Activated CD4-positive, alpha-beta T cell treated with anti-CD3 and anti-CD28 coated beads, Interleukin-10, Interleukin-2, amounts not matched to agents 100 ng/mL and 50 ng/mL, durations not matched to agents 16 hours and 8 hours (primary cell): ENCODE results near the gene RNF144A.
A peak's percentile ranks its signal among the peaks of the same experiment; 100 is the strongest.

Experiments used
- DNase-seq: peaks from one replicate; pipeline ENCODE4 v3.0.0-alpha.2; 2020

RNF144A gene

DNA sequence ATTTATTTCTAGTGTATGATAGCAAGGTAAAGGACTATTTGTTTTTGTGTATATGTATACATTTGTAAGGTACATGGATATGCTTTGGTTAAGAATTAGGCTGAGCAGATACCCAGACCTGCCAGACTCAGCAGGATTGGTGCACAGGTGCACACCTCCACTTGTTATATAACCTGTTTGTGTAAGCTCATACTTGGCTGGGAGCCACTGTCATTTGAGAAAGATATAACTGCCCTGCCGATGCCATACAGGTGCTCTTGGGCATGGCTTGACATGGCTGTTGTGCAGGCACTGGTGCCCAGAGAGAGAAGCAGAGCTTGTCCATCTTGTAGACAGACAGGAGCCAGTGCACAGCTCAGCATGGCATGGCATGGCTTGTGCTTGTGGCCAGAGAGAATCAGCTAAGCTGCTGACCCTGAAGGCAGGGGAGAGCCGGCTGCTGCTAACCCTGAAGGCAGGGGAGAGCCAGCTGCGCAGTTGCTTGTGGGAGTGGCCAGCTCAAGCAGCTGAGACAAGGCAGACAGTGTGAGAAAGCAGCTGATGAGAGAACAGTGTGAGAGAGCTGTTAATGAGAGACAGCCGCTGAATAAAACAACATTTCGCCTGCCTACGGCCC lies 136.5 kb downstream of the RNF144A start:
- no peak for DNase-seq

DNA sequence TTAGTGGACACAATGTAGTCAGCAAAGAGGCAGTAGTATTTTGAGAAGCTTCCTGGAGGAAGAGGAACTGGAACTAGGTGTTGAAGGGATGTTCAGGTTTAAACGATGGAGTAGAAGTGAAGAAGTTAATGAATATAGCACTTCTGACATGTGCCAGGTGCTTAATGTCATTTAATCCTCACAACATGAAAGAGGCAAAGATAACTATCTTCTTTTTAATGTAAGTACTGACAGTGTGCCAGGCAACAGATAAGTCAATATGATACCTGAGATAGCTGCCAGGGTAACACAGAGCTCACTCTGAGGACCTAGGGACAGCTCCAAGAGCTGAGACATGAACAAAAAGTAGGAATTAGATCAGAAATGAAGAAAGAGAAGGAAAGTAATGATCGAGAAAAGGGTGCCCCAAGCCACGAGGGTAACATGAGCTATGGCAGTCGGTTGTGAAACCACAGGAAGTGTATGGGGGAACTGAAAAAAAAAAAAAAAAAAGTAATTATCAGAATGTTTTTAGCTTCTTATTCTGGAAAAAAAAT lies 140.7 kb downstream of the RNF144A start:
- peak; percentile 10 for DNase-seq

DNA sequence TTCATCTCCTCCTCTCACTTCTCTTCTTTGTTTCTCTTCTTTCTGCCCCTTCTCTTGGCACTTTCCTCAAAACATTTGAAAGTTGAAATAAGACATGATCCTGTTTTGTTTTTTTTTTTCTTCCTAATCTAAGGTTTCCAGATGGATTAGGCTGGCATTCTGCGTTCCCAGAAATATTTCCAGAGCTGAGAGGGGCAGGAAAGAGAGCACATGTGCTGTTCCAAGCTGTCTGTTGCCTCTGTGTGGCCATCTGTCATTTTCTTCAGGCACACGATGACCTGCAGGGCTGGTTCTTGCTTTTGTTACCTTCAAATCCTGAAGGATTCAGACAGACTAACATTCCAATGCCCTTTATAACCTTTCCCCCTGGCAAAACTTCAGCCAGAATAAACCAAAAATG lies 142.9 kb downstream of the RNF144A start:
- no peak for DNase-seq

DNA sequence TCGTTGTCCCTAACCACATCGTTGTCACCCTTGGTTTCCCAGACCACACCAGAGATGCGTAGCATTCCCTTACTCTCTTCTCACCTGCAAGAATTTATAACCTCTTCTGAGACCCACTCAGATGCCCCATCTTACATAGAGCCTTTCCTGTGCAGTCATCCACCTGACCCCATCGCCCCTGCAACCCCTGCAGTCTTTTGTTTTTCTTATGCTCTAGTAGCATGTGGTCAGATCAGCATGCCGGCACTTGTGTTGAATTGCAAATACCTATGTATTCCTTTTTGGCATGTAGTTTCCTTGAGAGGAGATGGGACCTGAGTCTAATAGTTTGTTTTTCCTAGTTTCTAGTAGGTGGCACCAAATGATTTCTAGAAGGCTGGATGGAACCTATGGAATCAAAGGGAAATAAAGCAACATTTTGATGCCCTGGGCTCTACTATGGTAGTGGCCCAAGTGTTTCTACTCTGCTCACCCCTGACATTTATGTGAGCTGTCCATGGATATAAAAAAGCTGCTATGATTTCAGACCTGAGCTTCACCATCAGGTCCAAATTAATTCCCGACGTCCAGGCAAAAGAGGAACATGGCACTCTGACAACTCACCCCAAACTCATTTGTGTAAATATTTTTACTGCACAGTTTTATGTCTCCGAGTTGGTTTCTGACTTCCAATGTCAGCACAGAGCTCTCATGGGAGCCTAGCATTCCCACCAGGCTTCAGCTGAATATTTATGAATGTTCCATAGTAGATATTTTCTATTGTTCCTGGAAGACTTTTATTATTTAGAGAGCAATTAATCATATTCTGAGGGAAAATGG lies 143.6 kb downstream of the RNF144A start:
- DNase-seq, result no peak

DNA sequence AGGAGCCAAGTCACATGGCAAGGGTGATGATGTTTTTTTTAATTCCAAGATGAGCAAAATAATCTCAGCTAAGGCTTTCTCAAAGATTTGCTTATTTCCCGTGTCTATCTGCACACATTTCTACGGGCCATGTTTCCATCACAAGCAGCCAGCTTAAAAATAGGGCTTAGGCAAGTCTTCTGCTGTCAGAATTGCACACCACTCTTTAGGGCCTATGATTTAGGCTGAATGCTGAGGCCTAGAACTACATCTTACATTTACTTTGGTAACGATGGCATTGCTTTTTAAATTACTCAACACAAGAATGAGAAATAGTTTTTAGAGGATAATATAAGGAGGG lies 144.2 kb downstream of the RNF144A start:
- DNase-seq, result no peak

DNA sequence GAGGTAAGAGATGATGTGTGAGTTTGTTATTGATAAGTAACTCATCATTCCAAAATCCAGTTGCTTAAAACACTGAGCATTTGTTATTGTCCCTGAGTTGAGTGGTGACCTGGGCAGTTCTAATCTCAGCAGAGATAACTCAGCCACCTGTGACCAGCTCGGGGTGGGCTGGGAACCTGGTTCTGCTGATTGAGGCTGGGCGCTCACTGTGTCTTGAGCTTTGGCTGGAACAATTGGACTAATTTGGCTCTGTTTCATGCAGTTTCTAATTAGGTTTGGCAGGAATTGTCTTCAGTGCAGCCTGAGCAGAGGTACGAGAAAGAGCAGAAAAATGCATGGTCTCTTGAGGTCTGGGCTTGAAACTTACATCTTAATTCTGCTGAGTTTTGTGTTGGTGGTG lies 144.7 kb downstream of the RNF144A start:
- DNase-seq, result no peak

DNA sequence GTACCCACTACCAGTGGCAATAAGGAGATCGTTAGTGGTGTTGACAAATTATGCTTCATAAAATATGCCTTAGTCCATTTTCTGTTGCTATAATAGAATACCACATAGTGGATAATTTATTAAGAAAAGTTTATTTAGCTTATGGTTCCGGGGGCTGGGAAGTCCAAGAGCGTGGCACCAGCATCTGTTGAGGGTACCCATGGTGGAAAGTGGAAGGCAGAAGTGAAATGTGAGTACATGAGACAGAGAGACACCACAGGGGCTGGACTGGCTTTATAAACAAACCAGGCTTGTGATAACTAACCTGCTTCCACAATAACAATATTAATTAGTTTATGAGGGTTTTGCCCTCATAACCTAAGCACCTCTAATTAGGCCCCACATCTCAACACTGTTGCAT lies 146.6 kb downstream of the RNF144A start:
- no peak for DNase-seq

DNA sequence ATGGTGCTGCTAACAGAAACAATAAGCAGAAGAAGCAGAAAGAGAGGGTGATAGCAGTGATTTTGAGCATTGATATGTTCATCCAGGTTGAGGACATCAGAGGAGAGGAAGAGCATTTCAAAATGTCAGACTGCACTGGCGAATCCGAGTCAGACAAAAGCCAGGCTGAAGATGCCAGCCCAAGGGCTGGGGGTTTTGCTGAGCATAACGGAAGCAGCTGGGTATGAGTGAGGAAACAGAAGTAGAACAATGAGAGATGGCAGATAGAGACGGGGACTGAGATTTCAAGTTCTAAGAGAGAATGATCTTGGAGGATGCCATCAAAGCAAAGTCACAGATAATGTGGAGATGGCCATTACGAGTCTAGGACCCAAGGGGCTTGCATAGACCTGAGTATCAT lies 151.2 kb downstream of the RNF144A start:
- DNase-seq, result no peak

DNA sequence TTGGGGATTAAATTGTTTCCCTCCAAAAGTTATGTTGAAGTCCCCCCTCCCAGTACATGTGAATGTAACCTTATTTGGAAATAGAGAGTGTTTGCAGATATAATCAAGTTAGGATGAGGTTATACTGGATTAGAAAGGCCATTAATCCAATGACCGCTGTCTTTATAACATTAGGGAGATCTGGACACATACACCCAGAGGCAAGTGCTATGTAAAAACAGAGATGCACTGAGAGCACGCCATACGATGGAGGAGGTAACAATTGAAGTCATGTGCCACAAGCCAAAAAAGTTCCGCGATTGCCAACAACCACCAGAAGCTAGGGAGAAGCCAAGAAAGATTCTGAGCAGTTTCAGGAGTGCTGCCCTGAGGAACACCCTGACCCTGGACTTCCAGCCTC lies 153.3 kb downstream of the RNF144A start:
- DNase-seq, result no peak

DNA sequence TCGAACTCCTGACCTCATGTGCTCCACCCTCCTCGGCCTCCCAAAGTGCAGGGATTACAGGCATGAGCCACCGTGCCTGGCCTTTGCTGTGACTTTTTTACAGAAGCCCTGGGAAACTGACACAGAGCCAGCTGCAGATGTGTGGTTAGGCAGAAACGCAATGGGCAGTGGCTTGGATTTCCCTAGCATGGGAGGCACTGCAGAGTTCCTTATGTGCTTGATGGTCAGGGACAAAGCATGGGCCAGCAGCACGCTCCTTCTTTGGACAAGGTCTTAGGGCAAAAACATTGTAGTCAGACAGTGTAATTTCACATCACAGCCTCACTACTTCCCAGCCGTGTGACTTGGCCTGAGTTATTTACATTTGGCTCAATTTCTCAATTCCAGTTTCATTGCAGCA lies 153.9 kb downstream of the RNF144A start:
- no peak for DNase-seq

DNA sequence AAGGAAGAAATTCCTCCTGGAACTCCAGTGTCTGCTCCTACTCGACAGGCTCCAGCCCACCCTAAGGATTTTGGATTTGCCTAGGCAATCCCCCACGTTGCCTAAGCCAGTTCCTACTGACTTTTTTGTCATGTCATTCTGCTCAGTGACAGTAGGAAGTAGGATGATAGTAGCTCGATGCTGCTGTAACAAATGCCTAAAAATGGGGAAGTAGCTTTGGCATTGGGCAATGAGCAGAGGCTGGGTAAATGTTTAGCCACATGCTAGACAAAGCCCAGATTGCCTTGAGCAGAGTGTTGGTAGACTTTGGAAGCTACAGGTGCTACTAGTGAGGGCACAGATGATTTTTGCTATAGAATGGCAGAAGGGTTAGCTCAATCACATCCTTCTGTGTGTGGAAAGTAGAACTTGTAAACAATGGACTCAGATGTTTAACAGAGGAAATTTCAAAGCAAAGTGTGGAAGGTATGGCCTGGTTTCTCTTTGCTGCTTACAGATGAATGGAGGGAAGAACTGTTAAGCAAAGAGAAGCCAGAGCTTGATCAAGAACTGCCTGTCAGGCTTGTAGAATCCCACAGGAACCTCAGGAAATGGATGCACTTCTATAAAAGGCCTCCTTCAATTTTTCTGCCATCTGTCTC lies 154.8 kb downstream of the RNF144A start:
- no peak for DNase-seq

DNA sequence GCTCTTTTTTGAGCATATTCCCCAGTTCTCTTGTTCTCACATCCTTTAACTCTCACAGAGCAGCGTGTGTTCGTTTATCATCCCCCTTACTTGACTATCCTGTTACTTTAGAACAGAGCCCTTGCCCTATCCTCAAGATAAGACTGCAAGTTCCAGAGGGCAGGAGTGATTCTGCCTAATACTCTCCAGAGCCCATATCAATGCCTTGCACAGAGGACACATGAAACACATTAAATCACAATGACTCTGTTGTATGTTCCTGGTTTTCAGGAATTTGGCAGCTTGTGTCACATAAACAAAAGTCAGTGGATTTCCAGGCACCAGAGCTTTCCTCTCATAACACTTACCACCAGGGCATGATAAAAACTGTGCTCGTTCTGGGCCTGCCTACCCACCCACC lies 156.7 kb downstream of the RNF144A start:
- DNase-seq, result no peak

DNA sequence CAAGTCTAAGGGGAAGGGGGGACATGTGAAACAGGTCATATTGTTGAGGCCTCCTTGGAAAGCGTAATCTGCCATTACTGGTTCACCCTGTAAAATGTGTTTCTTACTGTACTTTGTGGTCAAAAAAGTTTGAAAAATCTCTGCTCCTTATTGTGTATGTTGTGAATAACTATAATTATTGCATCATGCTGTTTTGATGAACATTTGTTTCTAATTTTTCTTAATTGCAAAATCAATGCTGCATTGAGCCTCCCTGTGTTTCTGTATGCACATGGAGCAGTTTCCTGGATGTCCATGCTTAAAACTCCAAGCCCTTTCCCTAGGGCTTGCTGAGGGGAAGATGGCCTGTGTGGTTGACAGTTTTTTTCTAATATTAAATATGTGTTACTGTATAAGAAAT lies 158.6 kb downstream of the RNF144A start:
- no peak for DNase-seq

DNA sequence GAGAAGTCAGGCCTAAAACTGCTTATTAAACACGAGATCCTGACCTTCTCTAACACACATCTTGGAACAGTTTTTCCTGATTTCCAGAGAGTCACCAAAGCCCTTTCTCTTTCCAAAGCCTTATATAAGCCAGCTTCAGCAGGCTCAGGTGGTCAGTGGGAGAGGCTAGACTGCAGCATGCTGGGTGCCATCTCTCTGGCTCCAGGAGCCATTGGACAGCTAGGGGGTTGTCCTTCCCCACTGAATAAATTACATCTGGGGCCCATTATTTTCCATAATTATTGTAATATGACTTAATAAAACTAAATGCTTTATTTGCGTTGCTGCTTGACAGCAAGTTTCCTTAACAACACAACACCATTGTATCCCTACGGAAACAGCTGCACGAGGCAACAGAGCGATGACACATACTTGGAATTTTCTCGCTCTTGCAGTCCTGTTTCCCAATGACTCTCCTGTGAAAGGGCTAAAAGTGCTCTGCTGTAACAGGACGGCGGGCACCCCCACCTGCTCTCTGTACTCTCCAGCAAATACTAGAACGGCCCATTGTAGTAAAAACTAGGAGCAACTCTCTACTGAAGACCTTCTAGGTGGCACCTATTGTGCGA lies 160.6 kb downstream of the RNF144A start:
- DNase-seq, result no peak

DNA sequence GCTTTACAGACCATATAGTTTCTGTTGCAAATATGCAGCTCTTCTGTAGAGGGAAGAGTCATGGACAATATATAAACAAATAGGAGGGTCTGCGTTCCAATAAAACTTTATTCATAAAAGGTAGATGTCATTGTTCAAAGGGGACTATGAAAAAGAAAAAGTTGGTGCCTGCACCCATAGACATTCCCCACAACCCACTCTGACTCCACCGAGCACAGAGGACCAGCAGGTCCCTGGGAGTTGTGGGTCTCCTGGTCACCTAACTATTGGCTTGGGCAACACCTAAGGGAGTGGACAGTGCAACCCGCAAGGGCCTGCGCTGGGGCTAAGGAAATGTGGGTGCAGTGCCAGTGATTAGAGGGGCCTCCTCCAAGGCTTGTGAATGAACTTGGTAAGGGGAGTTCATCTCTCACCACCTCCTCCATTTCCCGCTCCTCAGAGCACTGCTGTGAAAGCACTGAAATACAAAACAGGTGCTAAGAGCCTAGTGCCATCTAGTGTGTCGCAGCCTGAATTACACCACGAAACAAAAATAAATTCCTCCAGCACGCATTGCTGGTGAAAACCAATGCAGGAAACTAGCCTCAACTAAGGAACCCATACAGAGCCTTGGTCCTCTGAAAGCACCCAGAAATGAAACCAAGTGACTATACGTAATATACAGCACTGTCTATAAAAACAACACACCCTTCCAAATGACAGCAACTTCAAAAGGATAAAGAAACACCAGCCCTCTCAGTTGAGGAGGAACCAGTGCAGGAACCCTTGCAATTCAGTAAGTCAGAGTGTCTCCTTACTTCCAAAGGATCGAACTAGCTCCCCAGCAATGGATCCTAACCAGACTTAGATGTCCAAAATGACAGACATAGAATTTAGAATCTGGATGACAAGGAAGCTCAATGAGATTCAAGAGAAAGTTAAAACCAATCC lies 166.6 kb downstream of the RNF144A start:
- peak; percentile 47 for DNase-seq

DNA sequence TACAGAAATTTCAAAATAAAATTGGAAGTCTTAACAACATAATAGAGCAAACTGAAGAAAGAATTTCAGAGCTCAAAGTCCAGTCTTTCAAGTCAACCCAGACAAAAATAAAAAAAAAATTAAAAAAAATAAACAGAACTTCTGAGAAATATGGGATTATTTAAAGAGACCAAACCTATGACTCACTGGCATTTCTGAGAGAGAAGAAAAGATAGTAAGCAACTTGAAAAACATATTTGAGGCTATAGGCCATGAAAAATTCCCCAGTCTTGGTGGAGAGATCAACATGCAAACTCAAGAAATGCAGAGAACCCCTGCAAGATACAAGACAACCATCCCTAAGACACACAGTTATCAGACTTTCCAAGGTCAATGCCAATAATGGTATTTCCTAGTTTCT lies 167.4 kb downstream of the RNF144A start:
- DNase-seq, result no peak

DNA sequence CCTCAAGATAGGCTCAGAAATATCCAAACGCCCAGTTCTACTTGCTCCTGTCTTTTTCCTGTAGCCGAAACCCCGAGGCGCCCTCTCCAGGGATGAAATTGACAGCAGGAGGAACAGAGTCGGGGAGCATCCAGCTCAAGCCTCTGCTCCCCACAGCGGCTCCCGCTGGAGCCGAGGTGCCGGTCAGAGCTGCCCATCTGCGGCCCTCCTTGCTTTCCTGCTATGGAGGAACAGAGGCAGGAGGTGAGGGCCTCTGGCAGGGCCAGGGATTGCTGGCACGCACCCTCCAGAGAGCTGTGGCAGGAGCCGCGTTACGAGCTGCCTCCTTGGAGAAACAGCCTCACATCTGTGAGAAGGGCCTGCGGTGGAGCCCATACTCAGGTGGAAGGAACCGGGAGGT lies 172.1 kb downstream of the RNF144A start:
- no peak for DNase-seq

DNA sequence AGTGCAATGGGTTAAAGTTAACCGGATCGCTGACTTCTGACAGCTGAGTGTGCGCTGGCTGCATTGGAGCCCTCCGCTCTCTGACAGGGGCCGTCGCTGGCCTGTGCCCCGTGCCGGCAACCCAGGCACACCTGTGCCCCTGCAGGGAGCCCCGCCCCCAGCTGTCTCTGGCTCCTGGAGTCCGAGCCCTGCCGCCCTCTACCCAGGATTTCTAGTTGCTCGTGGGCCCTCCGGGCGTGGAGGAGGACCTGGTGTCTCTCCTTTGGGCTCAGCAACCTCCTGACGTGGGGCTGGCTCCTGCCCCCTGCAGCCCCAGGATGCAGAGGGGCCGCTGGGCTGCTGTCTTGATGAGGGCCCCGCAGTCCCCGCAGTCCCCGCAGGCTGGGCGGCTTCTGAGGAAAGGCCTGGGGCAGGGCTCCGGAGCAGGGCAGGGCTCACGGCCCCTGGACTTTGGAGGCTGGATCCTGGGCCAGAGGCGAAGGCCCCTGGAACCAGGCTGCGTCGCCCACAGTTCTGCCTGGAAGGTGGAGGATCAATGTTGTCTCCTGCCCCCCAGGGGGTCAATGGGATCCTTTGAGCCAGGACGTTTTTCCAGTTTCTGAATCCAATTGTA lies 172.8 kb downstream of the RNF144A start:
- no peak for DNase-seq

DNA sequence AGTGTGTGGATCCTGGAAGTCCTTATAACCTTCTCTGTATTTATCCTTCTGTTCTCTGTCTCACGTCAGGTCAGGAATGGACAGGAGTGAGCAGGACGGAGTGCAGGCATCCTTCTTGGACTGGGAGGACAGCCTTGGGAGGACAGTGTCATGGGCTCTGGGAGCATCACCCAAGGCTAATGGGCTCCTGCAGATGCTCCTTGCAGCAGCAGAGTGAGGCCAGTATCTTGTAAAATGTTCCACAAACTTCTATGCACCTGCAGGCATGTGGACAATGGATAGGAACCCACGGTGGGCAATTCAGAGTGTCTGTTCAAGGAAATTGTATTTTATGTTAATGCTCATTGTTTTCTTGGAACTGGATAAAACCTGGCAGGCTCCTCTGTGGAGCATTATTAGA lies 176.2 kb downstream of the RNF144A start:
- DNase-seq, result no peak
